Karpas-422 (cell line): ENCODE measurements around the gene CCL28. TPM values are rescaled to one million over a fixed set of nuclear protein-coding genes. Genes with fewer than 3 reads are reported as not detected.
"Not testable (repeated sequence)": the region's sequence is repeated elsewhere in the genome, so short reads cannot be mapped to it uniquely, and the experiment has no call there.

Source experiments
- DNase-seq: peaks from one replicate; pipeline ENCODE4 v3.0.0-alpha.2; 2015
- H2AFZ ChIP-seq: fragments of 200-600 bp; sonication (generic); 2 replicates; pipeline ENCODE4 v1.6.1; 2014; ENCODE audit warnings: antibody characterized with exemption, low read length, mixed read lengths
- H3K27ac ChIP-seq: fragments of 200-600 bp; sonication (generic); 2 replicates; pipeline ENCODE4 v1.5.1; 2014; ENCODE audit warnings: mild to moderate bottlenecking, low read length, moderate library complexity
- H3K27me3 ChIP-seq: fragments of 200-600 bp; sonication (generic); 2 replicates; pipeline ENCODE4 v1.6.1; 2014; ENCODE audit warnings: low read length, mixed read lengths
- H3K36me3 ChIP-seq: fragments of 200-600 bp; sonication (generic); 2 replicates; pipeline ENCODE4 v1.6.1; 2014; ENCODE audit warnings: low read length, mixed read lengths; ENCODE audit not compliant: insufficient read depth
- H3K4me1 ChIP-seq: fragments of 200-600 bp; sonication (generic); 2 replicates; pipeline ENCODE4 v1.6.1; 2014; ENCODE audit warnings: mild to moderate bottlenecking, low read length, mixed read lengths
- H3K4me2 ChIP-seq: fragments of 200-600 bp; sonication (generic); 2 replicates; pipeline ENCODE4 v1.6.1; 2014; ENCODE audit warnings: low read length, low read depth, mild to moderate bottlenecking; ENCODE audit not compliant: poor library complexity, severe bottlenecking
- H3K4me3 ChIP-seq: fragments of 200-600 bp; sonication (generic); 2 replicates; pipeline ENCODE4 v1.5.1; 2014; ENCODE audit warnings: mild to moderate bottlenecking, antibody characterized with exemption, low read length, mixed read lengths
- H3K79me2 ChIP-seq: fragments of 200-600 bp; sonication (generic); 2 replicates; pipeline ENCODE4 v1.6.1; 2014; ENCODE audit warnings: mild to moderate bottlenecking, low read length, mixed read lengths
- H3K9ac ChIP-seq: fragments of 200-600 bp; sonication (generic); 2 replicates; pipeline ENCODE4 v1.6.0; 2014; ENCODE audit warnings: low read length
- H3K9me2 ChIP-seq: fragments of 200-600 bp; sonication (generic), shearing (Covaris generic); replicated peaks from 2 replicates; pipeline ENCODE4 v1.6.0; 2014; ENCODE audit warnings: mild to moderate bottlenecking, low read length, moderate library complexity; ENCODE audit not compliant: insufficient read depth
- H3K9me3 ChIP-seq: fragments of 300-700, 200-600 bp; sonication (generic); 2 replicates; pipeline ENCODE4 v1.6.1; 2014; ENCODE audit warnings: low read length, mixed read lengths
- H4K20me1 ChIP-seq: fragments of 200-600 bp; sonication (generic); 2 replicates; pipeline ENCODE4 v1.6.1; 2014; ENCODE audit warnings: mild to moderate bottlenecking, antibody characterized with exemption, low read length, low read depth; ENCODE audit not compliant: insufficient read depth
- total RNA-seq: library from RNA; depleted of rRNA; stranded (reverse); fragments of >200 nt; shearing (Covaris generic); gene quantifications from 2 replicates; pipeline ENCODE4 v1.2.3, GENCODE V29; 2014; ENCODE audit warnings: low replicate concordance

Gene CCL28
- total RNA-seq, 1 experiment from 2014 or later: 42.3 TPM

- Histone ChIP-seq H3K27ac (no peak overlapping the region), H3K4me3 (no peak overlapping the region), H3K27me3 (no peaks in the 10 kb centered on the region; the same call in 1 of the 2 replicates), H3K9me2 (no peaks in the 10 kb centered on the region), H2AFZ (no peak overlapping the region), H4K20me1 (no peaks in the 10 kb centered on the region), H3K4me2 (no peak overlapping the region), H3K9ac (no peak overlapping the region), H3K79me2 (no peaks in the 10 kb centered on the region), H3K36me3 (no peaks in the 10 kb centered on the region), H3K9me3 (no peaks in the 10 kb centered on the region), H3K4me1 (no peaks in the 10 kb centered on the region)
- DNase-seq: peak; percentile 35
Measured at GRCh38 chr5:43429016-43429415, 16.8 kb upstream of the CCL28 start.

GRCh38 chr5:43427306-43427705 lies 15.1 kb upstream of the CCL28 start:
- Histone ChIP-seq H3K4me2 (no peak overlapping the region), H3K4me3 (no peak overlapping the region), H3K9me2 (no peaks in the 10 kb centered on the region), H3K27ac (no peak overlapping the region), H3K79me2 (no peaks in the 10 kb centered on the region), H2AFZ (no peak overlapping the region), H4K20me1 (no peaks in the 10 kb centered on the region), H3K9ac (no peak overlapping the region), H3K4me1 (no peaks in the 10 kb centered on the region), H3K27me3 (no peaks in the 10 kb centered on the region; the same call in 1 of the 2 replicates), H3K36me3 (no peaks in the 10 kb centered on the region), H3K9me3 (no peaks in the 10 kb centered on the region)
- peak; percentile 16 for DNase-seq

DNA sequence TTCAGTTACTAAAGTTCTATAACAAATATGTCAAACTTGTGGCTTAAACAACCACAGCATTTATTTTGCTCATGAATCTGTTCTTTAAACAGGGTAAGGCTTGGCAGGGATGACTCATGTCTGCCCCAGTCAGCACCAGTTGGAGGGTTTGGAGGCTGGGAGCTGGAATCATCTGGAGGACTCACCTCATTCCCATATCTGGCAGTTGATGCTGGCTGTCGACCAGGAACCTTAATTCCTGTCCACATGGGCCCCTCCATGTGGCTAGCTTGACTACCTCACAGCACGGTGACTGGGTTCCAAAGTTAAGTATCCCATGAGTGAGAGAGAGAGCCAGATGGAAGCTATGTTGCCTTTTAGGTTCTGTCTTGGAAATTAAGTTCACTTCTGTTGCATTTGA lies 13.8 kb upstream of the CCL28 start:
- peak; percentile 23 for DNase-seq
- no peaks in the 10 kb centered on the region for H3K4me1 ChIP-seq
- H3K27ac ChIP-seq: no peak overlapping the region
- H3K36me3 ChIP-seq: no peaks in the 10 kb centered on the region
- no peaks in the 10 kb centered on the region for H3K79me2 ChIP-seq
- no peak overlapping the region for H2AFZ ChIP-seq
- no peak overlapping the region for H3K4me2 ChIP-seq
- H3K9ac ChIP-seq: no peak overlapping the region
- no peaks in the 10 kb centered on the region for H3K9me3 ChIP-seq
- no peak overlapping the region for H3K4me3 ChIP-seq
- no peaks in the 10 kb centered on the region; the same call in 1 of the 2 replicates for H3K27me3 ChIP-seq
- no peaks in the 10 kb centered on the region for H4K20me1 ChIP-seq
- no peaks in the 10 kb centered on the region for H3K9me2 ChIP-seq

DNA sequence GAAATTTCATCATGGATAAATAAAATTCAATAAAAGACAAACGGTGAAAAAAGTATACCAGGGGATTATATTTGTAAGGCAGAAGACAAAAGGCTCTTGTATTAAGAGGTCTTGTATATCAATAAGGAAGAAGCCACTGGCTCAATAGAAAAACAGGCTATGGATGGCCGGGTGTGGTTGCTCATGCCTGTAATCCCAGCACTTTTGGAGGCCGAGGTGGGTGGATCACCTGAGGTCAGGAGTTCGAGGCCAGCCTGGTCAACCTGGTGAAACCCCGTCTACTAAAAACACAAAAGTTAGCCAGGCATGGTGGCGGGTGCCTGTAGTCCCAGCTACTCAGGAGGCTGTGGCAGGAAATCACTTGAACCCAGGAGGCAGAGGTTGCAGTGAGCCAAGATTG lies 10.9 kb upstream of the CCL28 start:
- H3K9ac ChIP-seq, H3K9me2 ChIP-seq, DNase-seq, H3K9me3 ChIP-seq, H3K4me1 ChIP-seq, H3K4me3 ChIP-seq, H4K20me1 ChIP-seq, H3K79me2 ChIP-seq, H3K27me3 ChIP-seq, H3K27ac ChIP-seq, H3K4me2 ChIP-seq, H3K36me3 ChIP-seq, H2AFZ ChIP-seq: not testable (repeated sequence)

DNA sequence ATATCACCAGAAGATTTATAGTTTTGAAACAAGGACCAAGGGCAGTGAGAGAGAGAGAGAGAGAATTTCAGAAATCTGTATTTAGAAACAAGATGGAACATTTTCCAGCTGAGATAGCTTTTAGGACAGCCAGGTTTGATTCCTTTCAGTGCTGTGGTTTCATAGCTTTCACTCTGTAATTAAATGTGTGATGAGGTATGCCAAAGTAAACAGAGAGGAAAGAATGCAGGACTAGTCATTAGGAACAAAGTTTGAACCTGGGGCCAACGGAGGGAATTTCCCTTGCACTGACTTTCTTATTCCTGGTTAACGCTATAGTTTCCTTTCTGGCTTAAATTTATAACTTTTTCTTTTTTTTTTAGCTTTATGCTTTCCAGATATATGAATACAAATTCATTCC lies 10.0 kb upstream of the CCL28 start:
- H2AFZ ChIP-seq: no peak overlapping the region
- peaks cover 2% of the 10 kb centered on the region for H3K4me1 ChIP-seq
- no peak overlapping the region for H3K4me2 ChIP-seq
- no peak for DNase-seq
- no peaks in the 10 kb centered on the region for H4K20me1 ChIP-seq
- no peaks in the 10 kb centered on the region for H3K36me3 ChIP-seq
- H3K79me2 ChIP-seq: no peaks in the 10 kb centered on the region
- H3K27me3 ChIP-seq: no peaks in the 10 kb centered on the region; the same call in 1 of the 2 replicates
- no peak overlapping the region for H3K9ac ChIP-seq
- H3K4me3 ChIP-seq: no peak overlapping the region
- H3K27ac ChIP-seq: no peak overlapping the region
- H3K9me2 ChIP-seq: no peaks in the 10 kb centered on the region
- no peaks in the 10 kb centered on the region for H3K9me3 ChIP-seq

- no peak overlapping the region for H3K4me3 ChIP-seq
- H3K9me3 ChIP-seq: no peaks in the 10 kb centered on the region
- H3K79me2 ChIP-seq: no peaks in the 10 kb centered on the region
- DNase-seq: no peak
- no peak overlapping the region for H3K27ac ChIP-seq
- no peaks in the 10 kb centered on the region for H4K20me1 ChIP-seq
- H3K36me3 ChIP-seq: no peaks in the 10 kb centered on the region
- no peak overlapping the region for H2AFZ ChIP-seq
- H3K4me2 ChIP-seq: no peak overlapping the region
- H3K4me1 ChIP-seq: peaks cover 8% of the 10 kb centered on the region
- no peaks in the 10 kb centered on the region; the same call in 1 of the 2 replicates for H3K27me3 ChIP-seq
- H3K9ac ChIP-seq: no peak overlapping the region
- H3K9me2 ChIP-seq: no peaks in the 10 kb centered on the region
Measured at GRCh38 chr5:43421450-43422133, 9.4 kb upstream of the CCL28 start.

GRCh38 chr5:43420241-43420640 lies 8.1 kb upstream of the CCL28 start:
- Histone ChIP-seq H3K27me3 (no peaks in the 10 kb centered on the region), H4K20me1 (no peaks in the 10 kb centered on the region)

GRCh38 chr5:43418561-43418960 lies 6.4 kb upstream of the CCL28 start:
- Histone ChIP-seq H3K9ac (no peak overlapping the region), H2AFZ (no peak overlapping the region), H3K36me3 (no peaks in the 10 kb centered on the region), H3K79me2 (no peaks in the 10 kb centered on the region), H3K4me3 (no peak overlapping the region), H4K20me1 (no peaks in the 10 kb centered on the region), H3K9me2 (no peaks in the 10 kb centered on the region), H3K4me1 (peaks cover 19% of the 10 kb centered on the region), H3K27ac (no peak overlapping the region), H3K4me2 (no peak overlapping the region), H3K9me3 (no peaks in the 10 kb centered on the region), H3K27me3 (no peaks in the 10 kb centered on the region)
- no peak for DNase-seq

More at GRCh38 chr5:43420241-43420640, 8.1 kb upstream of the CCL28 start:
- Histone ChIP-seq H3K4me1 (peaks cover 19% of the 10 kb centered on the region), H3K4me3 (no peak overlapping the region), H2AFZ (no peak overlapping the region), H3K9me2 (no peaks in the 10 kb centered on the region), H3K27ac (no peak overlapping the region), H3K4me2 (no peak overlapping the region), H3K9me3 (no peaks in the 10 kb centered on the region), H3K36me3 (no peaks in the 10 kb centered on the region), H3K79me2 (no peaks in the 10 kb centered on the region), H3K9ac (no peak overlapping the region)
- no peak for DNase-seq
